Measurements from ENCODE around the gene HNRNPUL1.
A peak's percentile ranks its signal among the peaks of the same experiment; 100 is the strongest.

HNRNPUL1 gene

GRCh38 chr19:41355035-41355434, 90.9 kb downstream of the HNRNPUL1 start:
- no peak for DNase-seq

GRCh38 chr19:41355802-41356201, 91.6 kb downstream of the HNRNPUL1 start:
- peak; percentile 2 for DNase-seq

- peak; percentile 34 for DNase-seq
Observed at GRCh38 chr19:41356984-41357739, 93.0 kb downstream of the HNRNPUL1 start.
